GM12878 (cell line): ENCODE measurements around the gene FDPS. TPM values are rescaled to one million over a fixed set of nuclear protein-coding genes. Genes with fewer than 3 reads are reported as not detected.

ENCODE experiments used
- ATAC-seq: fragments of 200-7000 bp; cut with Tn5 transposase; 3 replicates; pipeline ENCODE4 v1.9.1; 2020; ENCODE audit warnings: mild to moderate bottlenecking, moderate library complexity
- BruUV-seq: library from RNA; stranded (reverse); fragments of 400-500 nt; replicated peaks from 2 replicates; lab custom pipeline; 2021; lab: Mats Ljungman, UMichigan
- CTCF ChIA-PET: fragments of 300-600 bp; sonication (Branson Sonifier 250); formaldehyde crosslinking; extraction: SDS; loops from one replicate; lab custom pipeline; 2021; ENCODE audit warnings: inconsistent platforms; lab: Yijun Ruan, JAX
- POLR2A ChIA-PET: fragments of 350-600 bp; formaldehyde crosslinking; extraction: SDS; loops from one replicate; lab custom pipeline; 2021; ENCODE audit warnings: inconsistent platforms; lab: Charles Lee
- RAD21 ChIA-PET: fragments of 300-600 bp; sonication (Branson Sonifier 250); formaldehyde crosslinking; loops from one replicate; lab custom pipeline; 2023; ENCODE audit warnings: antibody characterized with exemption; ENCODE audit not compliant: unreplicated experiment; lab: Charles Lee
- SMC1A ChIA-PET: fragments of 300-600 bp; sonication (Branson Sonifier 250); formaldehyde crosslinking; loops from one replicate; lab custom pipeline; 2023; ENCODE audit not compliant: unreplicated experiment, uncharacterized antibody; lab: Charles Lee
- DNase-seq: peaks from one replicate; pipeline ENCODE4 v3.0.0-alpha.2; 2011; ENCODE audit warnings: low read depth, low spot score
- FAIRE-seq: peaks from 3 replicates; lab custom pipeline; 2011; peaks lifted over from hg19 to GRCh38; lab: Jason Lieb, UNC
- H2AFZ ChIP-seq: 2 replicates; pipeline ENCODE4 v1.6.0; 2011; ENCODE audit warnings: low read depth, low read length, control low read depth; ENCODE audit not compliant: control insufficient read depth
- H3K27ac ChIP-seq: 2 replicates; pipeline ENCODE4 v1.5.1; 2011; ENCODE audit warnings: control low read depth; ENCODE audit not compliant: control insufficient read depth, insufficient read depth
- H3K27me3 ChIP-seq, 2 experiments: replicated peaks in 1 of 2; 2 replicates each; pipeline versions ENCODE4 v1.6.0 to v1.6.1; 2011; ENCODE audit warnings: low read length in 1 of 2; ENCODE audit not compliant: control insufficient read depth in 2 of 2, insufficient read depth in 2 of 2
- H3K36me3 ChIP-seq, 2 experiments: 2 replicates each; pipeline ENCODE4 v1.5.1; 2011; ENCODE audit warnings: low read length in 1 of 2; ENCODE audit not compliant: control insufficient read depth in 2 of 2, insufficient read depth in 2 of 2
- H3K4me1 ChIP-seq: 2 replicates; pipeline ENCODE4 v1.6.1; 2011; ENCODE audit warnings: mild to moderate bottlenecking, low read length, moderate library complexity, mixed read lengths; ENCODE audit not compliant: control insufficient read depth, insufficient read depth
- H3K4me2 ChIP-seq: 2 replicates; pipeline ENCODE4 v1.6.0; 2011; ENCODE audit warnings: control low read depth; ENCODE audit not compliant: control insufficient read depth, insufficient read depth
- H3K4me3 ChIP-seq: fragments of 200-600 bp; sonication (generic); 2 replicates; pipeline ENCODE4 v1.5.1; 2016
- H3K79me2 ChIP-seq: 2 replicates; pipeline ENCODE4 v1.6.0; 2011; ENCODE audit warnings: low read length; ENCODE audit not compliant: control insufficient read depth, insufficient read depth
- H3K9ac ChIP-seq: 2 replicates; pipeline ENCODE4 v1.8.0; 2011; ENCODE audit warnings: low read length, control low read depth, mixed read lengths; ENCODE audit not compliant: control insufficient read depth, insufficient read depth
- H3K9me3 ChIP-seq: replicated peaks from 3 replicates; pipeline ENCODE4 v1.5.1; 2011; ENCODE audit warnings: mild to moderate bottlenecking, low read length; ENCODE audit not compliant: control insufficient read depth, insufficient read depth
- H4K20me1 ChIP-seq: 2 replicates; pipeline ENCODE4 v1.6.0; 2011; ENCODE audit not compliant: control insufficient read depth, insufficient read depth
- CBX5 ChIP-seq: sonication (generic); IDR thresholded peaks from 2 replicates; pipeline ENCODE4 v1.6.1; 2016; ENCODE audit warnings: low read depth, moderate library complexity, mild to moderate bottlenecking, inconsistent platforms
- IKZF1 ChIP-seq: fragments of 450-650 bp; conservative IDR thresholded peaks from 2 replicates; pipeline ENCODE4 v1.6.1; 2017; ENCODE audit warnings: antibody characterized with exemption, mild to moderate bottlenecking
- JUNB ChIP-seq: IDR thresholded peaks from 2 replicates; pipeline ENCODE4 v1.6.1; 2016; ENCODE audit warnings: antibody characterized with exemption, mild to moderate bottlenecking
- LARP7 ChIP-seq: fragments of 450-650 bp; IDR thresholded peaks from 2 replicates; pipeline ENCODE4 v1.6.1; 2017; ENCODE audit warnings: mild to moderate bottlenecking
- MYC ChIP-seq: IDR thresholded peaks from 2 replicates; pipeline ENCODE4 v1.6.1; 2011; ENCODE audit warnings: mild to moderate bottlenecking, low read length, moderate library complexity, inconsistent platforms; ENCODE audit not compliant: insufficient read depth, insufficient replicate concordance, insufficient read length, severe bottlenecking
- NR2C1 ChIP-seq: fragments of 450-650 bp; IDR thresholded peaks from 2 replicates; pipeline ENCODE4 v1.6.1; 2017; ENCODE audit warnings: antibody characterized with exemption, mild to moderate bottlenecking, moderate library complexity
- POLR2AphosphoS5 ChIP-seq: IDR thresholded peaks from 2 replicates; pipeline ENCODE4 v1.6.1; 2011; ENCODE audit warnings: mild to moderate bottlenecking, low read length, inconsistent platforms
- RB1 ChIP-seq: fragments of 450-650 bp; formaldehyde crosslinking; IDR thresholded peaks from 2 replicates; pipeline ENCODE4 v1.6.1; 2017; ENCODE audit warnings: mild to moderate bottlenecking, borderline replicate concordance
- RUNX3 ChIP-seq: IDR thresholded peaks from 2 replicates; pipeline ENCODE4 v1.6.1; 2012; ENCODE audit warnings: low read length, inconsistent platforms
- TARDBP ChIP-seq: IDR thresholded peaks from 2 replicates; pipeline ENCODE4 v1.6.1; 2016; ENCODE audit warnings: borderline replicate concordance
- YBX1 ChIP-seq: fragments of 450-650 bp; IDR thresholded peaks from 2 replicates; pipeline ENCODE4 v1.6.1; 2016; ENCODE audit warnings: antibody characterized with exemption
- ZNF274 ChIP-seq: IDR thresholded peaks from one replicate; pipeline ENCODE4 v1.8.0; 2011; ENCODE audit not compliant: insufficient read length, insufficient read depth
- WGBS: methylation state at CpG from one replicate; pipeline ENCODE4 v1.1.6; 2016; ENCODE audit warnings: low lambda C conversion rate; ENCODE audit not compliant: insufficient replicate concordance, insufficient coverage; ENCODE audit errors: missing lambda C conversion rate; 5-methylcytosine and 5-hydroxymethylcytosine counted together
- in situ Hi-C: fragments of 300-500 bp; cut with MboI; formaldehyde crosslinking; loops from 9 replicates; pipeline ENCODE4 v1.14.3; 2018; ENCODE audit warnings: mixed read lengths
- intact Hi-C: fragments of 100-400 bp; cut with micrococcal nuclease; formaldehyde crosslinking; loops from one replicate; pipeline ENCODE4 v1.14.2; 2022; ENCODE audit not compliant: unreplicated experiment
- polyA plus RNA-seq, 11 experiments: library from polyadenylated mRNA; depleted of rRNA in 4 of 11; unstranded in 6 of 11; stranded (reverse) in 5 of 11; fragments of >200 nt; fragmentation: Nextera tagmentation in 4 of 11; fragmentation: Illumina TruSeq in 1 of 11; extraction: Ambion mirVana in 4 of 11; extraction: Trizol in 1 of 11; gene quantifications; 1 replicate in 1 of 11; 2 replicates in 10 of 11; pipeline versions ENCODE4 v1.2.1 to v1.2.3, GENCODE V29; 2011 to 2016; ENCODE audit warnings: inconsistent platforms in 2 of 11, missing spikeins in 2 of 11, low read depth in 1 of 11
- total RNA-seq, 4 experiments: library from RNA; depleted of rRNA in 3 of 4; stranded (reverse); fragments of >200 nt in 3 of 4; fragmentation: Illumina TruSeq in 1 of 4; extraction: Trizol in 1 of 4; gene quantifications; 2 replicates each; pipeline versions ENCODE4 v1.2.1 to v1.2.3, GENCODE V29; 2013 to 2021
- TF ChIP-seq, protein P1 (sequence below): fragments of 450-650 bp; IDR thresholded peaks from 2 replicates; pipeline ENCODE4 v1.6.1; 2018; ENCODE audit warnings: mild to moderate bottlenecking, low read depth, moderate library complexity; ENCODE audit not compliant: partially characterized antibody
- TF ChIP-seq, protein P2 (sequence below): IDR thresholded peaks from 2 replicates; pipeline ENCODE4 v1.6.1; 2012; ENCODE audit warnings: low read depth, low read length, improper control_type of control experiment

The FDPS gene
- total and polyA plus RNA-seq, 10 of the 15 experiments (the other 5 are each of a cell fraction or from before 2014, with no cell fraction given): 405 to 1,156 (median 487) TPM

DNA sequence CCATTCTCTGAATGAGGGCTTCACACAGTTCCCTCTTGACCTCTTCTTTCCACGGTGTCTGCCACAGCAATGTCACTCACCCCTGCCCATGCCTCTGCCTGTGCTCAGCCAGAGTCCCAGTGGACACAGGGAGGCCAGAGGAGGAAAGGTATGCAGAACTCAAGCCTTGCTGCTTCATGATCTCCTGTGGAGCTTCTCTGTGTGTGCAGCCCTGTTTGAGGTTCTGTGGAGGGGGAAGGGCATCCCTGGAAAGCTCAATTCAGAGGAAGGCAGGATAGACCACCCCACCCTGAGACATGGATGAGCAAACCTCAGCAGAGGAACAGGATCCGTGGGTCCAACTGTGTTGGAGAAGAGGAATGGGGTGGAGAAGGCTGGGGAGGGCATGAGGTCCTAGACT, 29.4 kb upstream of the FDPS start:
- BruUV-seq: no TSS peak

More for the DNA sequence above, 29.4 kb upstream of the FDPS start:
- WGBS: 32% methylated on average over 2 of the region's 2 CpGs
- RAD21 ChIA-PET: interaction anchor here (2.2 kb wide), 1 partner anchor 44 kb away, joined by 13 read pairs; no protein-coding TSS in a partner anchor
- H3K4me1 ChIP-seq: peaks cover 10% of the 10 kb centered on the region
- no peaks in the 10 kb centered on the region for H3K36me3 ChIP-seq
- H3K9ac ChIP-seq: no peak overlapping the region
- FAIRE-seq (no peak), DNase-seq (no peak), ATAC-seq (no peak)
- no peaks in the 10 kb centered on the region for H3K27me3 ChIP-seq
- intact Hi-C loops (no loop called here), in situ Hi-C loops (no loop called here)
- H4K20me1 ChIP-seq: no peaks in the 10 kb centered on the region
- SMC1A ChIA-PET: interaction anchor here (0.7 to 1.5 kb wide), 3 partner anchors 27 to 44 kb away, joined by 3 to 10 read pairs (median 4); no protein-coding TSS in a partner anchor
- H3K4me3 ChIP-seq: no peak overlapping the region
- no peaks in the 10 kb centered on the region for H3K9me3 ChIP-seq
- H3K27ac ChIP-seq: no peak overlapping the region
- H2AFZ ChIP-seq: no peak overlapping the region
- H3K79me2 ChIP-seq: no peaks in the 10 kb centered on the region
- TF ChIP-seq, protein P1, sequence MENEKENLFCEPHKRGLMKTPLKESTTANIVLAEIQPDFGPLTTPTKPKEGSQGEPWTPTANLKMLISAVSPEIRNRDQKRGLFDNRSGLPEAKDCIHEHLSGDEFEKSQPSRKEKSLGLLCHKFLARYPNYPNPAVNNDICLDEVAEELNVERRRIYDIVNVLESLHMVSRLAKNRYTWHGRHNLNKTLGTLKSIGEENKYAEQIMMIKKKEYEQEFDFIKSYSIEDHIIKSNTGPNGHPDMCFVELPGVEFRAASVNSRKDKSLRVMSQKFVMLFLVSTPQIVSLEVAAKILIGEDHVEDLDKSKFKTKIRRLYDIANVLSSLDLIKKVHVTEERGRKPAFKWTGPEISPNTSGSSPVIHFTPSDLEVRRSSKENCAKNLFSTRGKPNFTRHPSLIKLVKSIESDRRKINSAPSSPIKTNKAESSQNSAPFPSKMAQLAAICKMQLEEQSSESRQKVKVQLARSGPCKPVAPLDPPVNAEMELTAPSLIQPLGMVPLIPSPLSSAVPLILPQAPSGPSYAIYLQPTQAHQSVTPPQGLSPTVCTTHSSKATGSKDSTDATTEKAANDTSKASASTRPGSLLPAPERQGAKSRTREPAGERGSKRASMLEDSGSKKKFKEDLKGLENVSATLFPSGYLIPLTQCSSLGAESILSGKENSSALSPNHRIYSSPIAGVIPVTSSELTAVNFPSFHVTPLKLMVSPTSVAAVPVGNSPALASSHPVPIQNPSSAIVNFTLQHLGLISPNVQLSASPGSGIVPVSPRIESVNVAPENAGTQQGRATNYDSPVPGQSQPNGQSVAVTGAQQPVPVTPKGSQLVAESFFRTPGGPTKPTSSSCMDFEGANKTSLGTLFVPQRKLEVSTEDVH: no peak
- TF ChIP-seq YBX1 (no peak), IKZF1 (no peak), MYC (no peak), NR2C1 (no peak), ZNF274 (no peak), RB1 (no peak), CBX5 (no peak), RUNX3 (no peak), LARP7 (no peak), JUNB (no peak), POLR2AphosphoS5 (no peak), TARDBP (no peak)
- TF ChIP-seq, protein P2, sequence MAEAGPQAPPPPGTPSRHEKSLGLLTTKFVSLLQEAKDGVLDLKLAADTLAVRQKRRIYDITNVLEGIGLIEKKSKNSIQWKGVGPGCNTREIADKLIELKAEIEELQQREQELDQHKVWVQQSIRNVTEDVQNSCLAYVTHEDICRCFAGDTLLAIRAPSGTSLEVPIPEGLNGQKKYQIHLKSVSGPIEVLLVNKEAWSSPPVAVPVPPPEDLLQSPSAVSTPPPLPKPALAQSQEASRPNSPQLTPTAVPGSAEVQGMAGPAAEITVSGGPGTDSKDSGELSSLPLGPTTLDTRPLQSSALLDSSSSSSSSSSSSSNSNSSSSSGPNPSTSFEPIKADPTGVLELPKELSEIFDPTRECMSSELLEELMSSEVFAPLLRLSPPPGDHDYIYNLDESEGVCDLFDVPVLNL: no peak
- TF ChIP-seq, all 136 proteins: peak for 0
- no peak overlapping the region; the same call in 1 of the 2 replicates for H3K4me2 ChIP-seq
- CTCF ChIA-PET: interaction anchor here (0.7 to 1.8 kb wide), 8 partner anchors 13 to 62 kb away, joined by 3 to 6 read pairs (median 4); partner anchors contain the start of gene FDPS
- POLR2A ChIA-PET: interaction anchor here (0.6 to 1.6 kb wide), 3 partner anchors 25 to 58 kb away, joined by 3 to 4 read pairs (median 3); no protein-coding TSS in a partner anchor
